HepG2 (cell line): ENCODE measurements around the gene USP32. TPM values are rescaled to one million over a fixed set of nuclear protein-coding genes. Genes with fewer than 3 reads are reported as not detected.
A peak's percentile ranks its signal among the peaks of the same experiment; 100 is the strongest.

Source experiments
- ERF ChIP-seq: IDR thresholded peaks from 2 replicates; pipeline ENCODE4 v1.6.1; 2018; ENCODE audit warnings: missing biosample characterization, missing genetic modification reagents
- FOXJ3 ChIP-seq: sonication (generic); formaldehyde crosslinking; IDR thresholded peaks from 2 replicates; pipeline ENCODE4 v1.4.0; 2020; ENCODE audit warnings: missing genetic modification reagents, mild to moderate bottlenecking, borderline replicate concordance
- HBP1 ChIP-seq: IDR thresholded peaks from 2 replicates; pipeline ENCODE4 v1.6.1; 2016; ENCODE audit warnings: low read depth, control low read depth
- HIC2 ChIP-seq: sonication (generic); formaldehyde crosslinking; IDR thresholded peaks from 2 replicates; pipeline ENCODE4 v1.9.0; 2022; ENCODE audit warnings: low read depth, missing genetic modification reagents
- IKZF4 ChIP-seq: sonication (generic); formaldehyde crosslinking; IDR thresholded peaks from 2 replicates; pipeline ENCODE4 v1.5.1; 2020; ENCODE audit warnings: borderline replicate concordance, mild to moderate bottlenecking, low read depth, missing genetic modification reagents; ENCODE audit errors: not compliant biosample characterization
- KDM4B ChIP-seq: sonication (generic); formaldehyde crosslinking; IDR thresholded peaks from 2 replicates; pipeline ENCODE4 v1.4.0; 2020; ENCODE audit warnings: missing genetic modification reagents
- MAF1 ChIP-seq: sonication (generic); formaldehyde crosslinking; IDR thresholded peaks from 2 replicates; pipeline ENCODE4 v1.5.0; 2020; ENCODE audit warnings: missing genetic modification reagents, borderline replicate concordance
- MAFK ChIP-seq, 2 experiments: IDR thresholded peaks in 1 of 2; conservative IDR thresholded peaks in 1 of 2; 2 replicates each; pipeline ENCODE4 v1.6.1; 2011; ENCODE audit warnings: improper control_type of control experiment in 2 of 2, low read length in 2 of 2
- MLXIP ChIP-seq: sonication (generic); formaldehyde crosslinking; IDR thresholded peaks from 2 replicates; pipeline ENCODE4 v1.9.0; 2021; ENCODE audit warnings: missing genetic modification reagents, borderline replicate concordance
- NFE2L1 ChIP-seq: sonication (generic); formaldehyde crosslinking; IDR thresholded peaks from 2 replicates; pipeline ENCODE4 v1.4.0; 2020; ENCODE audit warnings: missing genetic modification reagents, mild to moderate bottlenecking, borderline replicate concordance
- SAFB2 ChIP-seq: sonication (generic); formaldehyde crosslinking; IDR thresholded peaks from 2 replicates; pipeline ENCODE4 v1.5.1; 2020; ENCODE audit warnings: missing genetic modification reagents, low read depth, mild to moderate bottlenecking, borderline replicate concordance
- SKI ChIP-seq: fragments of 450-650 bp; IDR thresholded peaks from one replicate; pipeline ENCODE4 v1.6.1; 2018; ENCODE audit warnings: mild to moderate bottlenecking; ENCODE audit not compliant: partially characterized antibody
- TFAP4 ChIP-seq: sonication (generic); IDR thresholded peaks from 2 replicates; pipeline ENCODE4 v1.6.1; 2016; ENCODE audit warnings: low read depth, borderline replicate concordance
- ZBTB46 ChIP-seq: sonication (generic); formaldehyde crosslinking; IDR thresholded peaks from 2 replicates; pipeline ENCODE4 v1.4.0; 2020; ENCODE audit warnings: mild to moderate bottlenecking, missing genetic modification reagents, borderline replicate concordance
- ZNF33A ChIP-seq: sonication (generic); formaldehyde crosslinking; IDR thresholded peaks from 2 replicates; pipeline ENCODE4 v1.5.1; 2020; ENCODE audit warnings: missing genetic modification reagents, mild to moderate bottlenecking, moderate library complexity, borderline replicate concordance
- ZNF598 ChIP-seq: sonication (generic); formaldehyde crosslinking; IDR thresholded peaks from 2 replicates; pipeline ENCODE4 v1.5.1; 2020; ENCODE audit warnings: mild to moderate bottlenecking, missing genetic modification reagents, borderline replicate concordance
- ZNF879 ChIP-seq: sonication (generic); formaldehyde crosslinking; IDR thresholded peaks from 2 replicates; pipeline ENCODE4 v1.8.1; 2023; ENCODE audit warnings: missing genetic modification reagents
- polyA plus RNA-seq, 8 experiments: library from polyadenylated mRNA; depleted of rRNA in 3 of 8; stranded (reverse) in 7 of 8; unstranded in 1 of 8; fragments of >200 nt; fragmentation: Illumina TruSeq in 4 of 8; extraction: Trizol in 4 of 8; gene quantifications; 2 replicates each; pipeline versions ENCODE4 v1.2.1 to v1.2.3, GENCODE V29; 2011 to 2016; ENCODE audit warnings: low read depth in 4 of 8, missing spikeins in 1 of 8, mixed read lengths in 1 of 8; ENCODE audit not compliant: insufficient read depth in 1 of 8
- total RNA-seq, 5 experiments: library from RNA; depleted of rRNA; stranded (reverse); fragments of >200 nt; fragmentation: Illumina TruSeq; extraction: Trizol; gene quantifications; 2 replicates each; pipeline ENCODE4 v1.2.3, GENCODE V29; 2016; ENCODE audit warnings: low read depth in 1 of 5

Gene USP32
- total and polyA plus RNA-seq, 2 of the 13 experiments (the other 11 are each of a cell fraction or from before 2014, with no cell fraction given) = 24.9 to 39.9 TPM

- TF ChIP-seq ZNF33A (CRISPR knock-in tag) (no peak), TFAP4 (peak; percentile 60; the same call in 1 of the 2 replicates), SKI (no peak), MLXIP (CRISPR knock-in tag) (0 out of 2 replicates have a peak, but pooled peaks have one; percentile 55), IKZF4 (CRISPR knock-in tag) (no peak), FOXJ3 (CRISPR knock-in tag) (peak; percentile 80), ERF (CRISPR knock-in tag) (peak; percentile 75), ZNF598 (CRISPR knock-in tag) (0 out of 2 replicates have a peak, but pooled peaks have one; percentile 88), NFE2L1 (CRISPR knock-in tag) (peak; percentile 90; the same call in 1 of the 2 replicates), HBP1 (CRISPR knock-in tag) (no peak), KDM4B (CRISPR knock-in tag) (peak; percentile 28; the same call in 1 of the 2 replicates), ZBTB46 (0 out of 2 replicates have a peak, but pooled peaks have one; percentile 55), ZNF879 (CRISPR knock-in tag) (0 out of 2 replicates have a peak, but pooled peaks have one; percentile 32), HIC2 (CRISPR knock-in tag) (no peak), MAFK (conservative IDR thresholded peaks at IDR 0.05 in 1 of 2, IDR thresholded peaks at IDR 0.05 in 1 of 2; ENCODE audit: low read length in 2 of 2) (no peak), SAFB2 (no peak), MAF1 (peak; percentile 92)
Observed at GRCh38 chr17:60135151-60135950, 256.6 kb downstream of the USP32 start (continued).
